Endothelial cell of umbilical vein (primary cell): Measurements from ENCODE around the gene MFSD1. TPM values are rescaled to one million over a fixed set of nuclear protein-coding genes. Genes with fewer than 3 reads are reported as not detected.

Experiments used
- BruUV-seq: library from RNA; stranded (reverse); fragments of 400-500 nt; replicated peaks from 2 replicates; lab custom pipeline; 2021; lab: Mats Ljungman, UMichigan
- CTCF ChIA-PET: fragments of 300-600, 350-600 bp; sonication (Branson Sonifier 250); formaldehyde crosslinking; loops from one replicate; lab custom pipeline; 2021; ENCODE audit warnings: antibody characterized with exemption, inconsistent platforms; lab: Charles Lee
- POLR2A ChIA-PET: fragments of 300-600, 350-600 bp; sonication (Branson Sonifier 250); formaldehyde crosslinking; loops from one replicate; lab custom pipeline; 2021; ENCODE audit warnings: antibody characterized with exemption, inconsistent platforms; lab: Charles Lee
- DNase-seq: peaks from one replicate; pipeline ENCODE4 v3.0.0-alpha.2; 2011; ENCODE audit warnings: low read depth, low spot score
- FAIRE-seq: peaks from 2 replicates; lab custom pipeline; 2011; peaks lifted over from hg19 to GRCh38; lab: Jason Lieb, UNC
- H2AFZ ChIP-seq: 2 replicates; pipeline ENCODE4 v1.6.0; 2012; ENCODE audit warnings: low read depth, low read length, control low read depth, inconsistent platforms
- H3K27ac ChIP-seq: 2 replicates; pipeline ENCODE4 v1.5.1; 2011; ENCODE audit warnings: low read depth, mild to moderate bottlenecking, control low read depth, low read length, moderate library complexity; ENCODE audit not compliant: insufficient read depth
- H3K27me3 ChIP-seq, 2 experiments: 2 replicates each; pipeline versions ENCODE4 v1.6.0 to v1.6.1; 2011; ENCODE audit warnings: low read length in 2 of 2, mixed read lengths in 1 of 2; ENCODE audit not compliant: control insufficient read depth in 2 of 2, insufficient read depth in 2 of 2
- H3K36me3 ChIP-seq, 2 experiments: 2 replicates in 1 of 2; 3 replicates in 1 of 2; pipeline ENCODE4 v1.5.1; 2011; ENCODE audit warnings: low read length in 2 of 2, mild to moderate bottlenecking in 1 of 2, moderate library complexity in 1 of 2; ENCODE audit not compliant: control insufficient read depth in 2 of 2, insufficient read depth in 2 of 2; ENCODE audit errors: extremely low read depth in 1 of 2
- H3K4me1 ChIP-seq: 3 replicates; pipeline ENCODE4 v1.5.1; 2011; ENCODE audit warnings: mild to moderate bottlenecking, low read length; ENCODE audit not compliant: control insufficient read depth, insufficient read depth; ENCODE audit errors: extremely low read depth
- H3K4me2 ChIP-seq: 2 replicates; pipeline ENCODE4 v1.6.1; 2011; ENCODE audit warnings: low read length, control low read depth, mixed read lengths; ENCODE audit not compliant: insufficient read depth
- H3K4me3 ChIP-seq, 3 experiments: fragments of 200-600 bp in 1 of 3; sonication (generic), shearing (Covaris generic) in 1 of 3; replicated peaks in 1 of 3; 2 replicates each; pipeline ENCODE4 v1.5.1; 2011 to 2016; ENCODE audit warnings: control low read depth in 3 of 3, low read length in 3 of 3, mild to moderate bottlenecking in 2 of 3, inconsistent platforms in 1 of 3, low read depth in 1 of 3, moderate library complexity in 1 of 3; ENCODE audit not compliant: insufficient read depth in 1 of 3
- H3K79me2 ChIP-seq: 2 replicates; pipeline ENCODE4 v1.6.0; 2012; ENCODE audit warnings: low read length, inconsistent platforms; ENCODE audit not compliant: control insufficient read depth, insufficient read depth
- H3K9ac ChIP-seq: replicated peaks from 2 replicates; pipeline ENCODE3; 2011; ENCODE audit warnings: low read length, control low read depth; ENCODE audit not compliant: insufficient read depth; ENCODE audit errors: extremely low read depth
- H3K9me1 ChIP-seq: replicated peaks from 3 replicates; pipeline ENCODE4 v1.6.0; 2011; ENCODE audit warnings: mild to moderate bottlenecking, low read length; ENCODE audit not compliant: control insufficient read depth, insufficient read depth; ENCODE audit errors: extremely low read depth
- H3K9me3 ChIP-seq: replicated peaks from 2 replicates; pipeline ENCODE4 v1.5.1; 2012; ENCODE audit warnings: low read length, inconsistent platforms; ENCODE audit not compliant: control insufficient read depth, insufficient read depth
- H4K20me1 ChIP-seq: replicated peaks from 2 replicates; pipeline ENCODE3; 2011; ENCODE audit warnings: mild to moderate bottlenecking, low read length; ENCODE audit not compliant: control insufficient read depth, insufficient read depth; ENCODE audit errors: extremely low read depth
- EZH2 ChIP-seq: IDR thresholded peaks from 2 replicates; pipeline ENCODE4 v1.6.1; 2012; ENCODE audit warnings: borderline replicate concordance, low read depth, mild to moderate bottlenecking, moderate library complexity, low read length, inconsistent platforms; ENCODE audit not compliant: severe bottlenecking
- FOS ChIP-seq: IDR thresholded peaks from 2 replicates; pipeline ENCODE4 v1.6.1; 2011; ENCODE audit warnings: mild to moderate bottlenecking, low read length, moderate library complexity, borderline replicate concordance; ENCODE audit not compliant: insufficient read depth
- GATA2 ChIP-seq: IDR thresholded peaks from 2 replicates; pipeline ENCODE4 v1.7.0; 2011; ENCODE audit warnings: low read depth, mild to moderate bottlenecking, moderate library complexity, mixed read lengths, low read length; ENCODE audit not compliant: insufficient read length, insufficient read depth
- JUN ChIP-seq: IDR thresholded peaks from 2 replicates; pipeline ENCODE4 v1.6.1; 2011; ENCODE audit warnings: borderline replicate concordance, low read depth; ENCODE audit not compliant: insufficient read length, insufficient read depth
- MYC ChIP-seq: IDR thresholded peaks from one replicate; pipeline ENCODE4 v1.6.1; 2011; ENCODE audit warnings: mild to moderate bottlenecking, low read depth, low read length
- POLR2A ChIP-seq: IDR thresholded peaks from 2 replicates; pipeline ENCODE4 v1.6.1; 2012; ENCODE audit warnings: low read depth, mild to moderate bottlenecking, control low read depth, low read length
- POLR2AphosphoS5 ChIP-seq: IDR thresholded peaks from 2 replicates; pipeline ENCODE4 v1.6.1; 2012; ENCODE audit warnings: low read depth, mild to moderate bottlenecking, control low read depth, low read length, moderate library complexity; ENCODE audit not compliant: insufficient read depth
- dilution Hi-C: fragments of 300-500 bp; cut with MboI; formaldehyde crosslinking; loops from one replicate; pipeline ENCODE4 v1.15.0; 2019; ENCODE audit warnings: low sequenced_read_pairs; ENCODE audit not compliant: extremely low pct_ligation_motif_present
- intact Hi-C: fragments of 100-400 bp; cut with micrococcal nuclease; formaldehyde crosslinking; loops from one replicate; pipeline ENCODE4 v1.10.0; 2022
- polyA plus RNA-seq, 4 experiments: library from polyadenylated mRNA; depleted of rRNA in 3 of 4; stranded (reverse) in 3 of 4; unstranded in 1 of 4; fragments of >200 nt; gene quantifications; 2 replicates each; pipeline versions ENCODE4 v1.2.1 to v1.2.3, GENCODE V29; 2011 to 2012; ENCODE audit warnings: missing spikeins in 1 of 4
- total RNA-seq: library from RNA; stranded (reverse); gene quantifications from 2 replicates; pipeline ENCODE4 v1.2.3, GENCODE V29; 2021
- TF ChIP-seq, protein P1 (sequence below): IDR thresholded peaks from 2 replicates; pipeline ENCODE4 v1.6.1; 2011; ENCODE audit not compliant: insufficient read depth, insufficient read length
- TF ChIP-seq, protein P2 (sequence below), 2 donors: IDR thresholded peaks; 1 replicate in 1 of 2; 2 replicates in 1 of 2; pipeline ENCODE4 v1.5.1; 2011; ENCODE audit warnings: low read length in 2 of 2, mild to moderate bottlenecking in 2 of 2, moderate library complexity in 2 of 2, control low read depth in 1 of 2, inconsistent platforms in 1 of 2, low read depth in 1 of 2; ENCODE audit not compliant: insufficient read depth in 1 of 2; ENCODE audit errors: extremely low read depth in 1 of 2

The MFSD1 gene
- total and polyA plus RNA-seq, 2 donors (not counting 3 experiments of a cell fraction or from before 2014, with no cell fraction given) = 38.2 to 65.1 TPM

DNA sequence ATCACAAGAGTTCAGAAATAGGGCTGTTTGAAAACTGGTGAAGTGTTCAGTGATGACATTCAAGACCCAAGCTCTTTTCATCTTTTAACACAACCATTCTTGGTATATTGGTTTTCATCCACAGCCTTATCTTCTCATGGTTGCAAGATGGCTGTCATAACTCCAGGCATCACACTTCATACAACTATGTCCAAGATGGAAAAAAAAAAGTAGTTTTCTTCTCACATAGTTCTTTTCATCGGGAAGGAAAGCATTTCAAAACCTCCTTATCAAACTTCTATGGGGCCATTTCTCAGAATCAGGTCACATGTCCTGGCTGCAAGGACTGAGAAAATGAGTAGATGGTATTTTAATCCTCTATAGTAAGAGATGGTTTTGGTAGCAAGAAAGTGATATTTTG is 21.1 kb upstream of the MFSD1 start:
- Histone ChIP-seq H3K9me3 (no peaks in the 10 kb centered on the region), H3K4me2 (no peak overlapping the region), H3K4me1 (no peaks in the 10 kb centered on the region), H3K36me3 (no peaks in the 10 kb centered on the region), H4K20me1 (no peaks in the 10 kb centered on the region), H3K4me3 (no peak overlapping the region), H3K27ac (no peak overlapping the region), H2AFZ (no peak overlapping the region), H3K9me1 (no peaks in the 10 kb centered on the region), H3K79me2 (no peaks in the 10 kb centered on the region), H3K9ac (no peak overlapping the region), H3K27me3 (no peaks in the 10 kb centered on the region)
- dilution Hi-C loops (no loop called here), intact Hi-C loops (no loop called here)
- BruUV-seq = no TSS peak
- no peak for DNase-seq
- CTCF ChIA-PET = interaction anchor here (1.0 kb wide), 1 partner anchor 9 kb away, joined by 6 read pairs; no protein-coding TSS in a partner anchor
- TF ChIP-seq POLR2AphosphoS5 (no peak), FOS (no peak), MYC (no peak), GATA2 (no peak), POLR2A (no peak), JUN (no peak), EZH2 (no peak)
- TF ChIP-seq, protein P1, sequence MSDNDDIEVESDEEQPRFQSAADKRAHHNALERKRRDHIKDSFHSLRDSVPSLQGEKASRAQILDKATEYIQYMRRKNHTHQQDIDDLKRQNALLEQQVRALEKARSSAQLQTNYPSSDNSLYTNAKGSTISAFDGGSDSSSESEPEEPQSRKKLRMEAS = no peak
- TF ChIP-seq, protein P2, sequence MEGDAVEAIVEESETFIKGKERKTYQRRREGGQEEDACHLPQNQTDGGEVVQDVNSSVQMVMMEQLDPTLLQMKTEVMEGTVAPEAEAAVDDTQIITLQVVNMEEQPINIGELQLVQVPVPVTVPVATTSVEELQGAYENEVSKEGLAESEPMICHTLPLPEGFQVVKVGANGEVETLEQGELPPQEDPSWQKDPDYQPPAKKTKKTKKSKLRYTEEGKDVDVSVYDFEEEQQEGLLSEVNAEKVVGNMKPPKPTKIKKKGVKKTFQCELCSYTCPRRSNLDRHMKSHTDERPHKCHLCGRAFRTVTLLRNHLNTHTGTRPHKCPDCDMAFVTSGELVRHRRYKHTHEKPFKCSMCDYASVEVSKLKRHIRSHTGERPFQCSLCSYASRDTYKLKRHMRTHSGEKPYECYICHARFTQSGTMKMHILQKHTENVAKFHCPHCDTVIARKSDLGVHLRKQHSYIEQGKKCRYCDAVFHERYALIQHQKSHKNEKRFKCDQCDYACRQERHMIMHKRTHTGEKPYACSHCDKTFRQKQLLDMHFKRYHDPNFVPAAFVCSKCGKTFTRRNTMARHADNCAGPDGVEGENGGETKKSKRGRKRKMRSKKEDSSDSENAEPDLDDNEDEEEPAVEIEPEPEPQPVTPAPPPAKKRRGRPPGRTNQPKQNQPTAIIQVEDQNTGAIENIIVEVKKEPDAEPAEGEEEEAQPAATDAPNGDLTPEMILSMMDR (IDR thresholded peaks at IDR 0.05; ENCODE audit: extremely low read depth in 1 of 2, insufficient read depth in 1 of 2, low read depth in 1 of 2, low read length in 2 of 2) = no peak
- FAIRE-seq = no peak
- POLR2A ChIA-PET = no interaction called here
